Trophoblast cell (in vitro differentiated cells and primary cell): ENCODE results near the gene CH25H.

Experiments
- DNase-seq, 2 donors: peaks; one replicate each; pipeline ENCODE4 v3.0.0-alpha.2; 2016
- H2AFZ ChIP-seq: 2 replicates; pipeline ENCODE4 v1.6.1; 2013; ENCODE audit warnings: low read length, moderate library complexity, mild to moderate bottlenecking; ENCODE audit not compliant: insufficient read depth, poor library complexity
- H2AK5ac ChIP-seq: 2 replicates; pipeline ENCODE4 v1.6.1; 2013; ENCODE audit warnings: mild to moderate bottlenecking, low read length
- H2BK120ac ChIP-seq: 2 replicates; pipeline ENCODE4 v1.6.1; 2013; ENCODE audit warnings: low read length, mild to moderate bottlenecking, moderate library complexity; ENCODE audit not compliant: insufficient read depth, poor library complexity
- H2BK12ac ChIP-seq: 2 replicates; pipeline ENCODE4 v1.6.1; 2013; ENCODE audit warnings: mild to moderate bottlenecking, low read length, moderate library complexity
- H2BK5ac ChIP-seq: 2 replicates; pipeline ENCODE4 v1.6.1; 2013; ENCODE audit warnings: low read length, low read depth, moderate library complexity, mild to moderate bottlenecking; ENCODE audit not compliant: poor library complexity
- H3K14ac ChIP-seq: 2 replicates; pipeline ENCODE4 v1.6.1; 2013; ENCODE audit warnings: mild to moderate bottlenecking, low read length
- H3K18ac ChIP-seq: 2 replicates; pipeline ENCODE4 v1.6.1; 2013; ENCODE audit warnings: mild to moderate bottlenecking, low read length
- H3K23ac ChIP-seq: 2 replicates; pipeline ENCODE4 v1.6.1; 2013; ENCODE audit warnings: low read length
- H3K27ac ChIP-seq: 2 replicates; pipeline ENCODE4 v1.5.1; 2013; ENCODE audit warnings: low read depth, mild to moderate bottlenecking, inconsistent platforms, low read length, moderate library complexity
- H3K27me3 ChIP-seq: 2 replicates; pipeline ENCODE4 v1.6.1; 2013; ENCODE audit warnings: inconsistent platforms, mild to moderate bottlenecking, low read length, moderate library complexity; ENCODE audit not compliant: insufficient read depth
- H3K36me3 ChIP-seq, 2 experiments: 1 replicate in 1 of 2; 2 replicates in 1 of 2; pipeline ENCODE4 v1.6.1; 2013; ENCODE audit warnings: low read length in 2 of 2, mild to moderate bottlenecking in 2 of 2, moderate library complexity in 1 of 2; ENCODE audit not compliant: insufficient read depth in 2 of 2, control insufficient read depth in 1 of 2
- H3K4ac ChIP-seq: 2 replicates; pipeline ENCODE4 v1.6.1; 2013; ENCODE audit warnings: low read depth, mild to moderate bottlenecking, low read length, moderate library complexity
- H3K4me1 ChIP-seq, 2 experiments: 1 replicate in 1 of 2; 2 replicates in 1 of 2; pipeline ENCODE4 v1.6.1; 2013; ENCODE audit warnings: low read length in 2 of 2, mild to moderate bottlenecking in 2 of 2, moderate library complexity in 1 of 2; ENCODE audit not compliant: insufficient read depth in 2 of 2, control insufficient read depth in 1 of 2
- H3K4me2 ChIP-seq: 2 replicates; pipeline ENCODE4 v1.6.1; 2013; ENCODE audit warnings: inconsistent platforms, mild to moderate bottlenecking, low read length, moderate library complexity
- H3K4me3 ChIP-seq: 2 replicates; pipeline ENCODE4 v1.5.1; 2013; ENCODE audit warnings: mild to moderate bottlenecking, low read depth, low read length, inconsistent platforms
- H3K79me1 ChIP-seq: one replicate; pipeline ENCODE4 v1.6.1; 2013; ENCODE audit warnings: low read length
- H3K79me2 ChIP-seq: 2 replicates; pipeline ENCODE4 v1.6.1; 2013; ENCODE audit warnings: low read length, mild to moderate bottlenecking; ENCODE audit not compliant: control insufficient read depth, insufficient read depth, poor library complexity
- H3K9ac ChIP-seq: 2 replicates; pipeline ENCODE4 v1.6.1; 2013; ENCODE audit warnings: mild to moderate bottlenecking, low read length
- H3K9me3 ChIP-seq: 2 replicates; pipeline ENCODE4 v1.6.1; 2013; ENCODE audit warnings: low read depth, mild to moderate bottlenecking, control low read depth, inconsistent platforms, low read length; ENCODE audit not compliant: insufficient read depth
- H4K12ac ChIP-seq: 2 replicates; pipeline ENCODE4 v1.6.1; 2013; ENCODE audit warnings: low read depth, mild to moderate bottlenecking, low read length, moderate library complexity
- H4K8ac ChIP-seq: 2 replicates; pipeline ENCODE4 v1.6.1; 2013; ENCODE audit warnings: low read depth, mild to moderate bottlenecking, low read length, moderate library complexity
- H4K91ac ChIP-seq: one replicate; pipeline ENCODE4 v1.6.1; 2013; ENCODE audit warnings: low read depth, mild to moderate bottlenecking, low read length, moderate library complexity
- WGBS: extraction: QIAGEN DNeasy Blood & Tissue Kit; methylation state at CpG from one replicate; pipeline ENCODE4 v1.1.7; 2013; ENCODE audit warnings: missing lambda C conversion rate; ENCODE audit not compliant: insufficient read length, insufficient coverage; ENCODE audit errors: extremely low coverage; 5-methylcytosine and 5-hydroxymethylcytosine counted together

CH25H gene

GRCh38 chr10:89237849-89238248 is 30.7 kb upstream of the CH25H start:
- Histone ChIP-seq H3K4me3 (no peak overlapping the region), H3K4me1 (peaks cover 3 to 12% of the 10 kb centered on the region in 2 experiments), H2AFZ (no peak overlapping the region), H4K91ac (no peak overlapping the region), H3K23ac (no peak overlapping the region), H3K4me2 (no peak overlapping the region), H3K27ac (no peak overlapping the region), H3K9me3 (no peaks in the 10 kb centered on the region), H2BK120ac (no peak overlapping the region), H3K36me3 (no peaks in the 10 kb centered on the region), H3K9ac (no peak overlapping the region), H4K8ac (no peak overlapping the region), H3K14ac (no peak overlapping the region), H2BK5ac (no peak overlapping the region), H4K12ac (no peak overlapping the region), H2BK12ac (no peak overlapping the region), H3K4ac (no peak overlapping the region), H3K79me2 (no peaks in the 10 kb centered on the region), H2AK5ac (no peak overlapping the region), H3K79me1 (peaks cover 4% of the 10 kb centered on the region), H3K27me3 (no peaks in the 10 kb centered on the region), H3K18ac (no peak overlapping the region)
- DNase-seq: no peak

DNA sequence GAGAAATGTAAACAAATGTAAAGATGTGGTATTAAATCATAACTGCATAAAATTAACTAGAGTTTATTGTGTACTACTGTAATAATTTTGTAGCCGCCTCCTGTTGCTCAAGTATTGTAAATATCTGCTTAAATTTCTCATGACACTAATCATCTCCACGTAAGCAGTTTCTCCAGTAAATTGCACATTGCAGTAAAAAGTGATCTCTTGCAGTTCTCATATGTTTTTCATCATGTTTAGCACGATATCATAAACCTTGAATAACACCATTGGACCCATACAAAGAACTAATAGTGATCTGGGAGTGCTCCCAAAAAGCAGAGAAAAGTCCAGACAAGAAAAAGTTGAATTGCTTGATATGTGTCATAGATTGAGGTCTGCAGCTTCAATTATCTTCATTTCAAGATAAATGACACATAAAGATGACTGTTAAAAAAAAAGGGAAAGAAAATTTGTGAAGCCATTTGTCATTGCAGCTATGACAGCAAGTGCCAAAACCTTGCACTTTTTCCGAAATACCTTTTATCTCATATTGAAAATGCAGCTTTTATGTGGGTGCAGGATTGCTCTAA is 29.2 kb upstream of the CH25H start:
- no peak overlapping the region for H3K23ac ChIP-seq
- no peak overlapping the region for H3K4me3 ChIP-seq
- no peaks in the 10 kb centered on the region for H3K79me2 ChIP-seq
- H2BK120ac ChIP-seq: no peak overlapping the region
- H2AK5ac ChIP-seq: no peak overlapping the region
- H2BK12ac ChIP-seq: no peak overlapping the region
- no peak overlapping the region for H4K12ac ChIP-seq
- H4K91ac ChIP-seq: no peak overlapping the region
- H3K79me1 ChIP-seq: peaks cover 4% of the 10 kb centered on the region
- H3K36me3 ChIP-seq: no peaks in the 10 kb centered on the region
- H4K8ac ChIP-seq: no peak overlapping the region
- H3K9ac ChIP-seq: no peak overlapping the region
- no peak for DNase-seq
- no peak overlapping the region for H3K14ac ChIP-seq
- no peaks in the 10 kb centered on the region for H3K27me3 ChIP-seq
- no CpG with 5 or more reads among the region's 4 CpGs for WGBS
- peaks cover 3 to 10% of the 10 kb centered on the region in 2 experiments for H3K4me1 ChIP-seq
- H3K9me3 ChIP-seq: no peaks in the 10 kb centered on the region
- no peak overlapping the region for H3K27ac ChIP-seq
- no peak overlapping the region for H3K4ac ChIP-seq
- no peak overlapping the region for H2AFZ ChIP-seq
- H3K4me2 ChIP-seq: no peak overlapping the region
- no peak overlapping the region for H2BK5ac ChIP-seq
- H3K18ac ChIP-seq: no peak overlapping the region

DNA sequence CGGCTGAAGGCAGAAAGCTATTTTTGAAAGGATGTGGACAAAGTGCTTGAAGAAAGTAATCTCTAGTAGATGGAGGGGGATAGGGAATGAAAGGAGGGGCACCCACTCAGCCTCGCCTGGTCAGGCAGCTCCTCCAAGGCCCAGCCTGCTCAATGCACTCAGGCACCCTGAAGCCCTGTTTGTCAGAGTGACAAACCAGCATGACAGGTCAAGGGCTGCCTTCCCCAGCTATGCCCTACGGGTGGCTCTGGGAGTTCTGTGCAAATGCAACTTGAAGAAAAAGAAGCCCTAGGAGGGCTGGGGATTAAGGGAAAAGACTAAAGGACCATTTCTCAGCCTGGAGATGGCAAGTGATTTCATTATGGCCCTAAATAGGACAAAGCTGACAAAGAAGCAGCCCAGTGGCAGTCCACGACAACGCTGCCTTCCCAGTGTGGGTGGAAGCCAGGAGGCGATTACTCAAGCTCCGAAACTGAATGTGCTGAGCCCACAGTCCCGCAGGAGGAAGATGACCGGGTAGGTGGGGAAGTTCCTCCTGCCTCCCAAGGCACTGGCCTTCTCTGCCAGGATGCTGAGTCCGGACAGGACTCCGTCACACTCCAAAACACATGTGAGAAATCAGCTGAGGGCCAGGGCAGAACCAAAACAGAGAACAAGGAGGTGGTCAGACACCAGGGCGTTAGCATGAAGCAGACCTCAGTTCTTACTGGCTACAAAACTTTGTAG is 28.1 kb upstream of the CH25H start:
- Histone ChIP-seq H3K4me2 (no peak overlapping the region), H2AFZ (no peak overlapping the region), H3K4me3 (no peak overlapping the region), H3K4me1 (peaks cover 0 to 4% of the 10 kb centered on the region in 2 experiments), H3K36me3 (no peaks in the 10 kb centered on the region), H3K14ac (no peak overlapping the region), H3K18ac (no peak overlapping the region), H2BK12ac (no peak overlapping the region), H2AK5ac (no peak overlapping the region), H2BK120ac (no peak overlapping the region), H2BK5ac (no peak overlapping the region), H3K27ac (no peak overlapping the region), H3K79me2 (no peaks in the 10 kb centered on the region), H4K12ac (no peak overlapping the region), H3K23ac (no peak overlapping the region), H3K4ac (no peak overlapping the region), H3K9ac (no peak overlapping the region), H3K9me3 (no peaks in the 10 kb centered on the region), H3K27me3 (no peaks in the 10 kb centered on the region), H4K91ac (no peak overlapping the region), H3K79me1 (no peaks in the 10 kb centered on the region), H4K8ac (no peak overlapping the region)
- no CpG with 5 or more reads among the region's 12 CpGs for WGBS
- peak; percentile 55 for DNase-seq

DNA sequence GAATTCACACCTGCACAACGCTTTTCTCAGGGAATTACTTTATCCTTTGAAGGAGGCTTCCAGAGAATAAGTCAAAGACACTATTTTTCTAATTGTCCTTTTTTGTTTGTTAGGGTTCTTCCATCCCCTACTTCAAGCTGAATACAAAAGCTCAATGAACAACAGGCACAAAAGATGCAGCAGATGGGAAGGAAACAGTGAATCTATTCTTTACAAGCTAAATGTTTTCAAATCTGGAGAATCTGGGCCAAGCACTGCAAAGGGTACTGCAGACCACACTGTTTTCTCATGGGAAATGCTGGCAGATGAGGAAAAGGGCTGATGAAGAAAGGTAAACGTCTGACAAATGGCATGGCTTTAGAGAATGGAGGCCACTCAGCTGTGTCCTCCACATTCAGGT is 25.9 kb upstream of the CH25H start:
- H3K4me1 ChIP-seq: peaks cover 0 to 4% of the 10 kb centered on the region in 2 experiments
- no CpG with 5 or more reads among the region's 2 CpGs for WGBS
- no peak overlapping the region for H3K14ac ChIP-seq
- no peak overlapping the region for H4K91ac ChIP-seq
- H3K4me3 ChIP-seq: no peak overlapping the region
- no peak overlapping the region for H3K27ac ChIP-seq
- no peaks in the 10 kb centered on the region for H3K27me3 ChIP-seq
- no peak overlapping the region for H2AK5ac ChIP-seq
- H3K23ac ChIP-seq: no peak overlapping the region
- H3K9me3 ChIP-seq: no peaks in the 10 kb centered on the region
- H2BK120ac ChIP-seq: no peak overlapping the region
- H3K4me2 ChIP-seq: no peak overlapping the region
- H2BK12ac ChIP-seq: no peak overlapping the region
- no peaks in the 10 kb centered on the region for H3K79me1 ChIP-seq
- no peak overlapping the region for H4K8ac ChIP-seq
- no peaks in the 10 kb centered on the region for H3K79me2 ChIP-seq
- H3K4ac ChIP-seq: no peak overlapping the region
- H2AFZ ChIP-seq: no peak overlapping the region
- H3K9ac ChIP-seq: no peak overlapping the region
- no peak overlapping the region for H3K18ac ChIP-seq
- DNase-seq: no peak
- no peak overlapping the region for H4K12ac ChIP-seq
- no peaks in the 10 kb centered on the region for H3K36me3 ChIP-seq
- no peak overlapping the region for H2BK5ac ChIP-seq
